ENCODE data around the gene ZNF827. TPM values are rescaled to one million over a fixed set of nuclear protein-coding genes. Genes with fewer than 3 reads are reported as not detected.

ZNF827 gene
- total RNA-seq, 1 donor from 2014 or later = 19.7 TPM

GRCh38 chr4:145934434-145935047 is 4.1 kb downstream of the ZNF827 start:
- intact Hi-C loops (cut with micrococcal nuclease) = loop anchor here (5.0 to 10.0 kb wide), 3 partner anchors 47 to 1760 kb away; partner anchors contain the start of genes ABCE1 and ANAPC10

GRCh38 chr4:145933134-145933533 is 5.5 kb downstream of the ZNF827 start:
- intact Hi-C loops (cut with micrococcal nuclease) = loop anchor here (10.0 kb wide), 1 partner anchor 1758 kb away; no protein-coding TSS in a partner anchor

- intact Hi-C loops (cut with micrococcal nuclease) = loop anchor here (10.0 kb wide), 1 partner anchor 1757 kb away; no protein-coding TSS in a partner anchor
Observed at GRCh38 chr4:145931403-145931802, 7.2 kb downstream of the ZNF827 start.

GRCh38 chr4:145930592-145930991 is 8.0 kb downstream of the ZNF827 start:
- intact Hi-C loops (cut with micrococcal nuclease) = loop anchor here (10.0 kb wide), 1 partner anchor 1756 kb away; no protein-coding TSS in a partner anchor

GRCh38 chr4:145929415-145930178 is 9.0 kb downstream of the ZNF827 start:
- intact Hi-C loops (cut with micrococcal nuclease) = loop anchor here (10.0 kb wide), 1 partner anchor 1755 kb away; no protein-coding TSS in a partner anchor

- intact Hi-C loops (cut with micrococcal nuclease) = no loop called here
Observed at GRCh38 chr4:145928748-145929147, 9.9 kb downstream of the ZNF827 start.

- intact Hi-C loops (cut with micrococcal nuclease) = no loop called here
Observed at GRCh38 chr4:145927030-145927429, 11.6 kb downstream of the ZNF827 start.

GRCh38 chr4:145921231-145921630 is 17.4 kb downstream of the ZNF827 start:
- intact Hi-C loops (cut with micrococcal nuclease) = no loop called here

- intact Hi-C loops (cut with micrococcal nuclease) = no loop called here
Observed at GRCh38 chr4:145920205-145920604, 18.4 kb downstream of the ZNF827 start.

- intact Hi-C loops (cut with micrococcal nuclease) = no loop called here
Observed at GRCh38 chr4:145912376-145912775, 26.2 kb downstream of the ZNF827 start.

- intact Hi-C loops (cut with micrococcal nuclease) = no loop called here
Observed at GRCh38 chr4:145909773-145910172, 28.9 kb downstream of the ZNF827 start.

GRCh38 chr4:145909281-145909715 is 29.3 kb downstream of the ZNF827 start:
- intact Hi-C loops (cut with micrococcal nuclease) = no loop called here

GRCh38 chr4:145907812-145908211 is 30.8 kb downstream of the ZNF827 start:
- intact Hi-C loops (cut with micrococcal nuclease) = no loop called here

GRCh38 chr4:145907390-145907789 is 31.2 kb downstream of the ZNF827 start:
- intact Hi-C loops (cut with micrococcal nuclease) = no loop called here

GRCh38 chr4:145904413-145905177 is 34.0 kb downstream of the ZNF827 start:
- intact Hi-C loops (cut with micrococcal nuclease) = no loop called here

GRCh38 chr4:145902522-145902921 is 36.1 kb downstream of the ZNF827 start:
- intact Hi-C loops (cut with micrococcal nuclease) = no loop called here

GRCh38 chr4:145899886-145900460 is 38.6 kb downstream of the ZNF827 start:
- intact Hi-C loops (cut with micrococcal nuclease) = no loop called here

GRCh38 chr4:145898926-145899531 is 39.6 kb downstream of the ZNF827 start:
- intact Hi-C loops (cut with micrococcal nuclease) = no loop called here

GRCh38 chr4:145898466-145898865 is 40.2 kb downstream of the ZNF827 start:
- intact Hi-C loops (cut with micrococcal nuclease) = no loop called here

GRCh38 chr4:145895056-145895455 is 43.6 kb downstream of the ZNF827 start:
- intact Hi-C loops (cut with micrococcal nuclease) = no loop called here

GRCh38 chr4:145891958-145892357 is 46.7 kb downstream of the ZNF827 start:
- intact Hi-C loops (cut with micrococcal nuclease) = no loop called here
